Adrenal gland (tissue), 5 donors: ENCODE results near the gene AGPAT4.

ENCODE experiments used
- CTCF ChIP-seq, 6 experiments: fragments of 450-650 bp in 4 of 6; fragments of 200-600 bp in 2 of 6; sonication (generic) in 1 of 6; IDR thresholded peaks; 1 replicate in 5 of 6; 2 replicates in 1 of 6; pipeline versions ENCODE4 v1.5.1 to v1.8.0; 2016 to 2021; ENCODE audit warnings: antibody characterized with exemption in 6 of 6, mild to moderate bottlenecking in 2 of 6, moderate library complexity in 1 of 6
- POLR2A ChIP-seq, 2 donors: fragments of 450-650 bp; IDR thresholded peaks; one replicate each; pipeline ENCODE4 v1.6.1; 2017; ENCODE audit warnings: antibody characterized with exemption in 2 of 2, mild to moderate bottlenecking in 2 of 2, moderate library complexity in 1 of 2
- donor health status: DM: no; HTN: no; CAD: no.

GRCh38 chr6:161256407-161256806 is 17.5 kb downstream of the AGPAT4 start:
- TF ChIP-seq CTCF (IDR thresholded peaks at IDR 0.05) (no peak), POLR2A (IDR thresholded peaks at IDR 0.05) (no peak)
